Endothelial cell (in vitro differentiated cells): ENCODE results near the gene IQGAP1. TPM values are rescaled to one million over a fixed set of nuclear protein-coding genes. Genes with fewer than 3 reads are reported as not detected.

Experiments
- DNase-seq: peaks from one replicate; pipeline ENCODE4 v3.0.0; 2021; ENCODE audit warnings: low spot score
- H3K27ac Mint-ChIP-seq: one replicate; pipeline ENCODE4 v1.8.0; 2021; ENCODE audit warnings: mixed read lengths, inconsistent platforms; ENCODE audit not compliant: unreplicated experiment
- H3K27me3 Mint-ChIP-seq: one replicate; pipeline ENCODE4 v1.8.0; 2021; ENCODE audit warnings: mild to moderate bottlenecking, moderate library complexity, mixed read lengths, inconsistent platforms; ENCODE audit not compliant: unreplicated experiment
- H3K36me3 Mint-ChIP-seq: one replicate; pipeline ENCODE4 v1.8.0; 2021; ENCODE audit warnings: mild to moderate bottlenecking, low read depth, mixed read lengths, inconsistent platforms; ENCODE audit not compliant: unreplicated experiment
- H3K4me1 Mint-ChIP-seq: one replicate; pipeline ENCODE4 v1.8.0; 2021; ENCODE audit warnings: mild to moderate bottlenecking, mixed read lengths, inconsistent platforms; ENCODE audit not compliant: unreplicated experiment
- H3K4me3 Mint-ChIP-seq: one replicate; pipeline ENCODE4 v1.8.0; 2021; ENCODE audit warnings: mild to moderate bottlenecking, mixed read lengths, inconsistent platforms; ENCODE audit not compliant: unreplicated experiment
- H3K9me3 Mint-ChIP-seq: one replicate; pipeline ENCODE4 v1.8.0; 2021; ENCODE audit warnings: mixed read lengths, inconsistent platforms; ENCODE audit not compliant: unreplicated experiment
- CTCF ChIP-seq: fragments of 200-600 bp; sonication (generic); IDR thresholded peaks from one replicate; pipeline ENCODE4 v1.5.0; 2021; ENCODE audit warnings: antibody characterized with exemption; ENCODE audit not compliant: unreplicated experiment
- total RNA-seq: library from RNA; stranded (reverse); fragmentation: NEBNext Ultra II Directional; extraction: Animal tissue kit (Norgen Biotek cat#: 25700); gene quantifications from one replicate; pipeline ENCODE4 v1.2.1, GENCODE V29; 2021; ENCODE audit not compliant: unreplicated experiment

Gene IQGAP1
- total RNA-seq, 1 donor from 2014 or later: 86.4 TPM

- H3K9me3 Mint-ChIP-seq: no peaks in the 10 kb centered on the region
- DNase-seq: no peak
- no peak overlapping the region for H3K4me3 Mint-ChIP-seq
- H3K36me3 Mint-ChIP-seq: peaks cover 44% of the 10 kb centered on the region
- H3K27me3 Mint-ChIP-seq: peaks cover 1% of the 10 kb centered on the region
- no peaks in the 10 kb centered on the region for H3K4me1 Mint-ChIP-seq
- H3K27ac Mint-ChIP-seq: no peak overlapping the region
- TF ChIP-seq CTCF: no peak
These were observed 94.9 kb downstream of the IQGAP1 start for GRCh38 chr15:90483012-90483307.

- Mint-ChIP-seq H3K36me3 (peaks cover 40% of the 10 kb centered on the region), H3K27me3 (peaks cover 1% of the 10 kb centered on the region), H3K4me3 (no peak overlapping the region), H3K27ac (no peak overlapping the region), H3K9me3 (no peaks in the 10 kb centered on the region), H3K4me1 (no peaks in the 10 kb centered on the region)
- DNase-seq: no peak
- no peak for TF ChIP-seq CTCF
These were observed 95.6 kb downstream of the IQGAP1 start for GRCh38 chr15:90483637-90484036.

DNA sequence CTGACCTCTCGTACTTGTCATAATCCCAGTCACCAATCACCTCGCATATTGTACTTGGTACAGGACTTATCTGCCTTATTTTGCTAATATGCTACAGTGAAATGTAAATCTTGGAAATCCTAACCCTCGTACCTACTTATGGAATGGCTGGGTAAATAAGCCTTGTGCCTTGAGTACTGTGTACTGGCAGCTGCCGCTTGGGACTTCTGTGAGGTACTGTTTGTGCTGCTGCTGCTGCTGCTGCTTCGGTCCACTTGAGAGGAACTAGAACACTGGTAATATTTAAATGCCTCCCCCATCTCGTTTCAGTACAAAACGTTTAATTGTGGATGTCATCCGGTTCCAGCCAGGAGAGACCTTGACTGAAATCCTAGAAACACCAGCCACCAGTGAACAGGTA, 99.1 kb downstream of the IQGAP1 start:
- Mint-ChIP-seq H3K36me3 (peaks cover 52% of the 10 kb centered on the region), H3K4me3 (no peak overlapping the region), H3K9me3 (no peaks in the 10 kb centered on the region), H3K27ac (no peak overlapping the region), H3K4me1 (no peaks in the 10 kb centered on the region), H3K27me3 (peaks cover 1% of the 10 kb centered on the region)
- no peak for TF ChIP-seq CTCF
- DNase-seq: no peak

- TF ChIP-seq CTCF: no peak
- no peak for DNase-seq
- H3K4me3 Mint-ChIP-seq: no peak overlapping the region
These were observed 101.5 kb downstream of the IQGAP1 start for GRCh38 chr15:90489514-90489913.

DNA sequence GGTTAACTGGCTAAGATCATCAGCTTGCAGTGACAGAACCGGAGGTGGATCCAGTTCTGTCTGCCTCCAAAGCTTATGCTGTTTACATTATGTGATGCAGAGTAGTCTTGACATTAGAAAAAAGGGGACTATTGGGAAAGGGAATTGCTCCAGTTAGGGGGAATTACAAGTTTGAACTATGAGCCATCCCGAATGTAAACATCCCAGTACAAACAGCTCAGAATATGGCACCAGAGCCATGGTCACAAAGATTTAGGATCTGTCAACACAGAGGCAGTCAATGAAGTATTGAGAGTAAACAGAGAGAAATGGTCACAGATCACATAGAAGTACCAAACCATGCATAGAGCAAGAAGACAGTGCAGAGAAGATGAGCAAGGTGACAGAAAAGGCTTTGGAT, 101.9 kb downstream of the IQGAP1 start:
- no peaks in the 10 kb centered on the region for H3K4me1 Mint-ChIP-seq
- TF ChIP-seq CTCF: no peak
- no peak for DNase-seq
- H3K9me3 Mint-ChIP-seq: no peaks in the 10 kb centered on the region
- peaks cover 3% of the 10 kb centered on the region for H3K27me3 Mint-ChIP-seq
- H3K36me3 Mint-ChIP-seq: peaks cover 44% of the 10 kb centered on the region
- H3K4me3 Mint-ChIP-seq: no peak overlapping the region
- no peak overlapping the region for H3K27ac Mint-ChIP-seq

More at GRCh38 chr15:90489514-90489913, 101.5 kb downstream of the IQGAP1 start:
- Mint-ChIP-seq H3K4me1 (no peaks in the 10 kb centered on the region), H3K27ac (no peak overlapping the region), H3K27me3 (peaks cover 3% of the 10 kb centered on the region), H3K36me3 (peaks cover 44% of the 10 kb centered on the region), H3K9me3 (no peaks in the 10 kb centered on the region)
